Nephron (organoid): Measurements from ENCODE around the gene IRF5.
"Not testable (repeated sequence)": the region's sequence is repeated elsewhere in the genome, so short reads cannot be mapped to it uniquely, and the experiment has no call there.

ENCODE experiments used
- H3K27ac Mint-ChIP-seq, 3 experiments: 2 replicates each; pipeline ENCODE4 v1.8.0; 2020; ENCODE audit warnings: mixed read lengths in 3 of 3, mild to moderate bottlenecking in 2 of 3, moderate library complexity in 1 of 3
- H3K27me3 Mint-ChIP-seq: 2 replicates; pipeline ENCODE4 v1.8.0; 2021; ENCODE audit warnings: low read depth, mild to moderate bottlenecking, moderate library complexity, mixed read lengths
- H3K36me3 Mint-ChIP-seq: 2 replicates; pipeline ENCODE4 v1.8.0; 2020; ENCODE audit warnings: low read depth, mixed read lengths
- H3K4me1 Mint-ChIP-seq: 2 replicates; pipeline ENCODE4 v1.8.0; 2020; ENCODE audit warnings: mixed read lengths
- H3K4me3 Mint-ChIP-seq, 3 experiments: 2 replicates each; pipeline ENCODE4 v1.8.0; 2020; ENCODE audit warnings: mild to moderate bottlenecking in 3 of 3, mixed read lengths in 3 of 3, moderate library complexity in 2 of 3
- H3K9me3 Mint-ChIP-seq: 2 replicates; pipeline ENCODE4 v1.8.0; 2020; ENCODE audit warnings: mixed read lengths
- TF ChIP-seq, protein P1 (sequence below), 3 experiments: fragments of 200-600 bp; sonication (generic); IDR thresholded peaks; one replicate each; pipeline ENCODE4 v1.5.0; 2021; ENCODE audit warnings: antibody characterized with exemption in 3 of 3; ENCODE audit not compliant: unreplicated experiment in 3 of 3

IRF5 gene

GRCh38 chr7:128939075-128939860 lies 1.5 kb downstream of the IRF5 start:
- H3K9me3 Mint-ChIP-seq, result no peaks in the 10 kb centered on the region

GRCh38 chr7:128939861-128940410 lies 2.2 kb downstream of the IRF5 start:
- H3K4me1 Mint-ChIP-seq, result peaks cover 12% of the 10 kb centered on the region
- peak overlapping the region in 2 of 3 experiments; percentile 19 to 34 for H3K4me3 Mint-ChIP-seq
- no peak overlapping the region for H3K27ac Mint-ChIP-seq
- H3K9me3 Mint-ChIP-seq, result no peaks in the 10 kb centered on the region
- no peaks in the 10 kb centered on the region for H3K36me3 Mint-ChIP-seq
- TF ChIP-seq, protein P1, sequence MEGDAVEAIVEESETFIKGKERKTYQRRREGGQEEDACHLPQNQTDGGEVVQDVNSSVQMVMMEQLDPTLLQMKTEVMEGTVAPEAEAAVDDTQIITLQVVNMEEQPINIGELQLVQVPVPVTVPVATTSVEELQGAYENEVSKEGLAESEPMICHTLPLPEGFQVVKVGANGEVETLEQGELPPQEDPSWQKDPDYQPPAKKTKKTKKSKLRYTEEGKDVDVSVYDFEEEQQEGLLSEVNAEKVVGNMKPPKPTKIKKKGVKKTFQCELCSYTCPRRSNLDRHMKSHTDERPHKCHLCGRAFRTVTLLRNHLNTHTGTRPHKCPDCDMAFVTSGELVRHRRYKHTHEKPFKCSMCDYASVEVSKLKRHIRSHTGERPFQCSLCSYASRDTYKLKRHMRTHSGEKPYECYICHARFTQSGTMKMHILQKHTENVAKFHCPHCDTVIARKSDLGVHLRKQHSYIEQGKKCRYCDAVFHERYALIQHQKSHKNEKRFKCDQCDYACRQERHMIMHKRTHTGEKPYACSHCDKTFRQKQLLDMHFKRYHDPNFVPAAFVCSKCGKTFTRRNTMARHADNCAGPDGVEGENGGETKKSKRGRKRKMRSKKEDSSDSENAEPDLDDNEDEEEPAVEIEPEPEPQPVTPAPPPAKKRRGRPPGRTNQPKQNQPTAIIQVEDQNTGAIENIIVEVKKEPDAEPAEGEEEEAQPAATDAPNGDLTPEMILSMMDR (IDR thresholded peaks at IDR 0.05; ENCODE audit: unreplicated experiment in 3 of 3), result no peak
- peaks cover 70% of the 10 kb centered on the region for H3K27me3 Mint-ChIP-seq

More at GRCh38 chr7:128939075-128939860, 1.5 kb downstream of the IRF5 start:
- Mint-ChIP-seq H3K4me3 (peak overlapping the region in 2 of 3 experiments; percentile 41 to 72), H3K27me3 (peaks cover 69% of the 10 kb centered on the region), H3K36me3 (no peaks in the 10 kb centered on the region), H3K4me1 (peaks cover 12% of the 10 kb centered on the region), H3K27ac (no peak overlapping the region)
- TF ChIP-seq, protein P1 (IDR thresholded peaks at IDR 0.05; ENCODE audit: unreplicated experiment in 3 of 3), result no peak

GRCh38 chr7:128940494-128941322 lies 3.0 kb downstream of the IRF5 start:
- peak overlapping the region in 2 of 3 experiments; percentile 19 to 44 for H3K4me3 Mint-ChIP-seq
- H3K9me3 Mint-ChIP-seq, result no peaks in the 10 kb centered on the region
- H3K27me3 Mint-ChIP-seq, result peaks cover 68% of the 10 kb centered on the region
- TF ChIP-seq, protein P1 (IDR thresholded peaks at IDR 0.05; ENCODE audit: unreplicated experiment in 3 of 3), result no peak
- H3K36me3 Mint-ChIP-seq, result no peaks in the 10 kb centered on the region
- H3K27ac Mint-ChIP-seq, result no peak overlapping the region
- peaks cover 12% of the 10 kb centered on the region for H3K4me1 Mint-ChIP-seq

DNA sequence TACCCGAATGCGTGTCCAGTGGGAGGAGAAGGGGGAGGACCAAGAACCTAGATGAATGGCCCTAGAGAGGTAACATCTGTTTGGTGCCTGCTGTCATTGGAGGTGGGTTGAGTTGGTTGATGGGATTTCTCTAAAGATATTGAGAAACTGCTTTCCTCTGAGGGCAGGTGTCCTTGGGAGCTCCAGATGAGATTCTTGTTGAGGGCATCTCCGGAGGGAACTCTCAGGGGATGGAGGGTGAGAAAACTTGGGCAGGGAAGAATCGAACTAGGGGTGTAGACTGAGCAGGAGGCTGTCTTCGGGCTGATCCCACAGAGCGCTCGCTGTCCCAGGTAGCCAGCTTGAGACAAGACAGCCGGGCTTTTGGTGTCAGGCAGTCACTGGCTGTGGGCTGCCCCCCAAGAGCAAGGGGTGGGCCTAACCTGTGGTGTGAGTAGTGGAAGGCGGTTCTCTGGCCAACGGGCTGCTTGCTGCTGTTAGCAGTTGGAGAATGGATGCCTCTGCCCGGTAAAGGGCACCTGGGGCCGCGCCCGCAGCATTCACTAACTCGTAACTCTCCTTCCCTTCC lies 3.7 kb downstream of the IRF5 start:
- Mint-ChIP-seq H3K4me1 (peaks cover 12% of the 10 kb centered on the region), H3K27me3 (peaks cover 61% of the 10 kb centered on the region), H3K4me3 (peak overlapping the region in 1 of 3 experiments; percentile 44), H3K9me3 (no peaks in the 10 kb centered on the region), H3K36me3 (no peaks in the 10 kb centered on the region), H3K27ac (no peak overlapping the region)
- TF ChIP-seq, protein P1 (IDR thresholded peaks at IDR 0.05; ENCODE audit: unreplicated experiment in 3 of 3), result no peak

GRCh38 chr7:128941946-128942526 lies 4.3 kb downstream of the IRF5 start:
- H3K27ac Mint-ChIP-seq, result no peak overlapping the region
- peaks cover 55% of the 10 kb centered on the region for H3K27me3 Mint-ChIP-seq
- H3K9me3 Mint-ChIP-seq, result no peaks in the 10 kb centered on the region
- H3K36me3 Mint-ChIP-seq, result no peaks in the 10 kb centered on the region
- TF ChIP-seq, protein P1 (IDR thresholded peaks at IDR 0.05; ENCODE audit: unreplicated experiment in 3 of 3), result no peak
- H3K4me3 Mint-ChIP-seq, result no peak overlapping the region
- peaks cover 9% of the 10 kb centered on the region for H3K4me1 Mint-ChIP-seq

DNA sequence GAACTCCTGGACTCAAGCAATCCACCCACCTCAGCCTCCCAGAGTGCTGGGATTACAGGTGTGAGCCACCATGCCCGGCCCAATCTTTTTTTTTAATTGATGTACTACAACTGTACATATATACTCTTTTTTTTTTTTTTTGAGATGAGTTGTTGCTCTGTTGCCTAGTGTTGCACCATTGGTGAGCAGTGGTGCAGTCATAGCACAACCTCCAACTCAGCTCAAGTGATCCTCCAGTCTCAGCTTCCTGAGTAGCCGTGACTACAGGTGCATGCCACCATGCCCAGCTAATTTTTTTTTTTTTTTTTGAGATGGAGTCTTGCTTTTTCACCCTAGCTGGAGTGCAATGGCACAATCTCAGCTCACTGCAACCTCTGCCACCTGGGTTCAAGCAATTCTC lies 5.5 kb downstream of the IRF5 start:
- not testable (repeated sequence) for H3K36me3 Mint-ChIP-seq, H3K9me3 Mint-ChIP-seq, H3K27ac Mint-ChIP-seq, H3K4me1 Mint-ChIP-seq, H3K4me3 Mint-ChIP-seq
- H3K27me3 Mint-ChIP-seq, result peaks cover 47% of the 10 kb centered on the region
